HepG2 (cell line): Measurements from ENCODE around the gene CD44. TPM values are rescaled to one million over a fixed set of nuclear protein-coding genes. Genes with fewer than 3 reads are reported as not detected.

ENCODE experiments used
- ATAC-seq: fragments of 200-7000 bp; cut with Tn5 transposase; 3 replicates; pipeline ENCODE4 v1.9.1; 2020; ENCODE audit warnings: mild to moderate bottlenecking, moderate library complexity
- BruUV-seq: library from RNA; stranded (reverse); fragments of 400-500 nt; replicated peaks from 2 replicates; lab custom pipeline; 2021; lab: Mats Ljungman, UMichigan
- CTCF ChIA-PET: fragments of 300-600 bp; formaldehyde crosslinking; extraction: SDS; loops from one replicate; lab custom pipeline; 2021; ENCODE audit warnings: low total read pairs, inconsistent platforms, low intra/inter-chr PET ratio; lab: Yijun Ruan, JAX
- POLR2A ChIA-PET: fragments of 350-600 bp; sonication (Branson Sonifier 250); formaldehyde crosslinking; loops from one replicate; lab custom pipeline; 2020; ENCODE audit warnings: antibody characterized with exemption, inconsistent platforms; lab: Yijun Ruan, JAX
- DNase-seq: peaks from one replicate; pipeline ENCODE4 v3.0.0-alpha.2; 2015; ENCODE audit warnings: low spot score
- FAIRE-seq: peaks from 3 replicates; lab custom pipeline; 2011; peaks lifted over from hg19 to GRCh38; lab: Jason Lieb, UNC
- H2AFZ ChIP-seq: one replicate; pipeline ENCODE4 v1.6.1; 2011; ENCODE audit warnings: low read length, inconsistent platforms
- H3K27ac ChIP-seq: fragments of 300-600 bp; 3 replicates; pipeline ENCODE4 v1.8.0; 2011; ENCODE audit warnings: mixed run types, mild to moderate bottlenecking, mixed read lengths, low read length, inconsistent platforms; ENCODE audit not compliant: insufficient read depth; ENCODE audit errors: extremely low read length
- H3K27me3 ChIP-seq, 2 experiments: fragments of 200-600 bp in 1 of 2; 2 replicates in 1 of 2; 3 replicates in 1 of 2; pipeline versions ENCODE4 v1.6.0 to v1.8.0; 2011; ENCODE audit warnings: low read length in 2 of 2, mild to moderate bottlenecking in 2 of 2, moderate library complexity in 2 of 2, inconsistent platforms in 1 of 2; ENCODE audit not compliant: insufficient read depth in 2 of 2, control insufficient read depth in 1 of 2
- H3K36me3 ChIP-seq, 2 experiments: fragments of 200-600 bp in 1 of 2; replicated peaks in 1 of 2; 2 replicates in 1 of 2; 3 replicates in 1 of 2; pipeline versions ENCODE4 v1.5.1 to v1.8.0; 2011; ENCODE audit warnings: low read length in 2 of 2, inconsistent platforms in 1 of 2; ENCODE audit not compliant: insufficient read depth in 2 of 2, control insufficient read depth in 1 of 2
- H3K4me1 ChIP-seq: 2 replicates; pipeline ENCODE4 v1.5.1; 2012; ENCODE audit warnings: low read length, inconsistent platforms; ENCODE audit not compliant: insufficient read depth
- H3K4me2 ChIP-seq: 2 replicates; pipeline ENCODE4 v1.6.0; 2011; ENCODE audit warnings: low read depth, low read length, inconsistent platforms
- H3K4me3 ChIP-seq, 3 experiments: fragments of 200-600 bp in 1 of 3; sonication (generic), shearing (Covaris generic) in 1 of 3; replicated peaks in 1 of 3; 2 replicates each; pipeline ENCODE4 v1.5.1; 2011 to 2016; ENCODE audit warnings: low read length in 3 of 3, inconsistent platforms in 2 of 3, low read depth in 2 of 3, mild to moderate bottlenecking in 2 of 3, control low read depth in 1 of 3, mixed read lengths in 1 of 3; ENCODE audit not compliant: insufficient read depth in 1 of 3
- H3K79me2 ChIP-seq: one replicate; pipeline ENCODE4 v1.6.1; 2011; ENCODE audit warnings: low read length, inconsistent platforms; ENCODE audit not compliant: insufficient read depth
- H3K9ac ChIP-seq: 2 replicates; pipeline ENCODE4 v1.6.0; 2011; ENCODE audit warnings: mild to moderate bottlenecking, low read depth, low read length, inconsistent platforms; ENCODE audit not compliant: insufficient read depth
- H3K9me3 ChIP-seq: 2 replicates; pipeline ENCODE4 v1.5.1; 2012; ENCODE audit warnings: mild to moderate bottlenecking, low read length
- H4K20me1 ChIP-seq: 2 replicates; pipeline ENCODE4 v1.6.0; 2011; ENCODE audit warnings: inconsistent platforms, mild to moderate bottlenecking, low read length, moderate library complexity; ENCODE audit not compliant: insufficient read depth
- CC2D1A ChIP-seq: sonication (generic); formaldehyde crosslinking; IDR thresholded peaks from 2 replicates; pipeline ENCODE4 v1.8.1; 2023; ENCODE audit warnings: mild to moderate bottlenecking, missing genetic modification reagents
- ELF1 ChIP-seq: sonication (generic); formaldehyde crosslinking; IDR thresholded peaks from 2 replicates; pipeline ENCODE4 v1.4.0; 2020; ENCODE audit warnings: missing genetic modification reagents
- JARID2 ChIP-seq: sonication (generic); formaldehyde crosslinking; IDR thresholded peaks from 2 replicates; pipeline ENCODE4 v1.8.1; 2023; ENCODE audit warnings: missing genetic modification reagents, inconsistent platforms; ENCODE audit not compliant: insufficient replicate concordance
- JUNB ChIP-seq: sonication (generic); formaldehyde crosslinking; IDR thresholded peaks from 2 replicates; pipeline ENCODE4 v1.8.0; 2022; ENCODE audit warnings: missing genetic modification reagents, mild to moderate bottlenecking, borderline replicate concordance
- NAIF1 ChIP-seq: sonication (generic); formaldehyde crosslinking; IDR thresholded peaks from 2 replicates; pipeline ENCODE4 v1.5.0; 2020; ENCODE audit warnings: mild to moderate bottlenecking, missing genetic modification reagents, borderline replicate concordance
- RFXANK ChIP-seq: IDR thresholded peaks from 2 replicates; pipeline ENCODE4 v1.6.1; 2016
- TOE1 ChIP-seq: sonication (generic); formaldehyde crosslinking; IDR thresholded peaks from 2 replicates; pipeline ENCODE4 v1.4.0; 2020; ENCODE audit warnings: mild to moderate bottlenecking, missing genetic modification reagents
- TRIM24 ChIP-seq: sonication (generic); formaldehyde crosslinking; IDR thresholded peaks from 2 replicates; pipeline ENCODE4 v1.8.0; 2022; ENCODE audit warnings: mild to moderate bottlenecking, missing genetic modification reagents
- ZBTB7B ChIP-seq: sonication (generic); formaldehyde crosslinking; IDR thresholded peaks from 2 replicates; pipeline ENCODE4 v1.4.0; 2020; ENCODE audit warnings: missing genetic modification reagents
- ZFP41 ChIP-seq: sonication (generic); formaldehyde crosslinking; IDR thresholded peaks from 2 replicates; pipeline ENCODE4 v1.4.0; 2020; ENCODE audit warnings: mild to moderate bottlenecking, missing genetic modification reagents, borderline replicate concordance
- ZMYM4 ChIP-seq: sonication (generic); formaldehyde crosslinking; IDR thresholded peaks from 2 replicates; pipeline ENCODE4 v1.8.1; 2023; ENCODE audit warnings: mild to moderate bottlenecking, missing genetic modification reagents
- ZNF775 ChIP-seq: sonication (generic); formaldehyde crosslinking; IDR thresholded peaks from 2 replicates; pipeline ENCODE4 v1.4.0; 2020; ENCODE audit warnings: missing genetic modification reagents, mild to moderate bottlenecking, moderate library complexity, borderline replicate concordance
- WGBS: methylation state at CpG from one replicate; pipeline ENCODE4 v1.1.6; 2017; ENCODE audit warnings: low lambda C conversion rate; 5-methylcytosine and 5-hydroxymethylcytosine counted together
- in situ Hi-C: cut with HindIII; loops from 2 replicates; pipeline ENCODE4 v1.10.0; 2017; ENCODE audit warnings: low pct_unique_long_range_greater_than_20kb; ENCODE audit not compliant: extremely low pct_ligation_motif_present
- intact Hi-C: fragments of 100-400 bp; cut with micrococcal nuclease; formaldehyde crosslinking; loops from one replicate; pipeline ENCODE4 v1.10.0; 2022; ENCODE audit not compliant: unreplicated experiment
- polyA plus RNA-seq, 8 experiments: library from polyadenylated mRNA; depleted of rRNA in 3 of 8; stranded (reverse) in 7 of 8; unstranded in 1 of 8; fragments of >200 nt; fragmentation: Illumina TruSeq in 4 of 8; extraction: Trizol in 4 of 8; gene quantifications; 2 replicates each; pipeline versions ENCODE4 v1.2.1 to v1.2.3, GENCODE V29; 2011 to 2016; ENCODE audit warnings: low read depth in 4 of 8, missing spikeins in 1 of 8, mixed read lengths in 1 of 8; ENCODE audit not compliant: insufficient read depth in 1 of 8
- total RNA-seq, 5 experiments: library from RNA; depleted of rRNA; stranded (reverse); fragments of >200 nt; fragmentation: Illumina TruSeq; extraction: Trizol; gene quantifications; 2 replicates each; pipeline ENCODE4 v1.2.3, GENCODE V29; 2016; ENCODE audit warnings: low read depth in 1 of 5
- TF ChIP-seq, protein P1 (sequence below): sonication (generic); formaldehyde crosslinking; IDR thresholded peaks from one replicate; pipeline ENCODE4 v1.5.1; 2020; ENCODE audit warnings: mild to moderate bottlenecking, missing genetic modification reagents; ENCODE audit errors: not compliant biosample characterization

CD44 gene
- total and polyA plus RNA-seq, 2 of the 13 experiments (the other 11 are each of a cell fraction or from before 2014, with no cell fraction given) = 0.02 to 0.11 TPM

DNA sequence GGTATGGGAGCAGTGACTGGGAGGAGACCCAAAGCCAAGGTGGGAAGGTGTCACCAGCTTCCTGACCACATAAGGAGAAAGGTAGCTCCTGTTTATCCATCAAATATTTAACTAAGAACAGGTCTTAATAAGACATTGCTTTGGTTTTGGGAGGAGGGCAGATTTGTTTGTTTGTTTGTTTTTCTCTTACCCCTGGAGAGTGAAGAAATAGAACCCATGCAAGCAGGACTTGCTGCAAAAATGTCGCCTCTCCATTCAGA, 26.2 kb upstream of the CD44 start:
- Histone ChIP-seq H3K27ac (no peak overlapping the region), H3K79me2 (no peaks in the 10 kb centered on the region), H3K27me3 (peaks cover 0 to 4% of the 10 kb centered on the region in 2 experiments; a peak in 3 of 5 replicates), H3K9ac (no peak overlapping the region), H2AFZ (no peak overlapping the region), H4K20me1 (no peaks in the 10 kb centered on the region), H3K9me3 (no peaks in the 10 kb centered on the region), H3K36me3 (no peaks in the 10 kb centered on the region), H3K4me3 (no peak overlapping the region), H3K4me2 (no peak overlapping the region), H3K4me1 (no peaks in the 10 kb centered on the region)
- DNase-seq = no peak
- in situ Hi-C loops = loop anchor here (10.0 kb wide), 1 partner anchor 62 kb away; no protein-coding TSS in a partner anchor
- CTCF ChIA-PET = no interaction called here
- no peak for ATAC-seq
- intact Hi-C loops = no loop called here
- no peak for TF ChIP-seq TRIM24
- no peak for TF ChIP-seq ZFP41 (CRISPR knock-in tag)
- no peak for TF ChIP-seq NAIF1 (CRISPR knock-in tag)
- TF ChIP-seq CC2D1A = no peak
- no peak for TF ChIP-seq JARID2 (CRISPR knock-in tag)
- TF ChIP-seq, protein P1, sequence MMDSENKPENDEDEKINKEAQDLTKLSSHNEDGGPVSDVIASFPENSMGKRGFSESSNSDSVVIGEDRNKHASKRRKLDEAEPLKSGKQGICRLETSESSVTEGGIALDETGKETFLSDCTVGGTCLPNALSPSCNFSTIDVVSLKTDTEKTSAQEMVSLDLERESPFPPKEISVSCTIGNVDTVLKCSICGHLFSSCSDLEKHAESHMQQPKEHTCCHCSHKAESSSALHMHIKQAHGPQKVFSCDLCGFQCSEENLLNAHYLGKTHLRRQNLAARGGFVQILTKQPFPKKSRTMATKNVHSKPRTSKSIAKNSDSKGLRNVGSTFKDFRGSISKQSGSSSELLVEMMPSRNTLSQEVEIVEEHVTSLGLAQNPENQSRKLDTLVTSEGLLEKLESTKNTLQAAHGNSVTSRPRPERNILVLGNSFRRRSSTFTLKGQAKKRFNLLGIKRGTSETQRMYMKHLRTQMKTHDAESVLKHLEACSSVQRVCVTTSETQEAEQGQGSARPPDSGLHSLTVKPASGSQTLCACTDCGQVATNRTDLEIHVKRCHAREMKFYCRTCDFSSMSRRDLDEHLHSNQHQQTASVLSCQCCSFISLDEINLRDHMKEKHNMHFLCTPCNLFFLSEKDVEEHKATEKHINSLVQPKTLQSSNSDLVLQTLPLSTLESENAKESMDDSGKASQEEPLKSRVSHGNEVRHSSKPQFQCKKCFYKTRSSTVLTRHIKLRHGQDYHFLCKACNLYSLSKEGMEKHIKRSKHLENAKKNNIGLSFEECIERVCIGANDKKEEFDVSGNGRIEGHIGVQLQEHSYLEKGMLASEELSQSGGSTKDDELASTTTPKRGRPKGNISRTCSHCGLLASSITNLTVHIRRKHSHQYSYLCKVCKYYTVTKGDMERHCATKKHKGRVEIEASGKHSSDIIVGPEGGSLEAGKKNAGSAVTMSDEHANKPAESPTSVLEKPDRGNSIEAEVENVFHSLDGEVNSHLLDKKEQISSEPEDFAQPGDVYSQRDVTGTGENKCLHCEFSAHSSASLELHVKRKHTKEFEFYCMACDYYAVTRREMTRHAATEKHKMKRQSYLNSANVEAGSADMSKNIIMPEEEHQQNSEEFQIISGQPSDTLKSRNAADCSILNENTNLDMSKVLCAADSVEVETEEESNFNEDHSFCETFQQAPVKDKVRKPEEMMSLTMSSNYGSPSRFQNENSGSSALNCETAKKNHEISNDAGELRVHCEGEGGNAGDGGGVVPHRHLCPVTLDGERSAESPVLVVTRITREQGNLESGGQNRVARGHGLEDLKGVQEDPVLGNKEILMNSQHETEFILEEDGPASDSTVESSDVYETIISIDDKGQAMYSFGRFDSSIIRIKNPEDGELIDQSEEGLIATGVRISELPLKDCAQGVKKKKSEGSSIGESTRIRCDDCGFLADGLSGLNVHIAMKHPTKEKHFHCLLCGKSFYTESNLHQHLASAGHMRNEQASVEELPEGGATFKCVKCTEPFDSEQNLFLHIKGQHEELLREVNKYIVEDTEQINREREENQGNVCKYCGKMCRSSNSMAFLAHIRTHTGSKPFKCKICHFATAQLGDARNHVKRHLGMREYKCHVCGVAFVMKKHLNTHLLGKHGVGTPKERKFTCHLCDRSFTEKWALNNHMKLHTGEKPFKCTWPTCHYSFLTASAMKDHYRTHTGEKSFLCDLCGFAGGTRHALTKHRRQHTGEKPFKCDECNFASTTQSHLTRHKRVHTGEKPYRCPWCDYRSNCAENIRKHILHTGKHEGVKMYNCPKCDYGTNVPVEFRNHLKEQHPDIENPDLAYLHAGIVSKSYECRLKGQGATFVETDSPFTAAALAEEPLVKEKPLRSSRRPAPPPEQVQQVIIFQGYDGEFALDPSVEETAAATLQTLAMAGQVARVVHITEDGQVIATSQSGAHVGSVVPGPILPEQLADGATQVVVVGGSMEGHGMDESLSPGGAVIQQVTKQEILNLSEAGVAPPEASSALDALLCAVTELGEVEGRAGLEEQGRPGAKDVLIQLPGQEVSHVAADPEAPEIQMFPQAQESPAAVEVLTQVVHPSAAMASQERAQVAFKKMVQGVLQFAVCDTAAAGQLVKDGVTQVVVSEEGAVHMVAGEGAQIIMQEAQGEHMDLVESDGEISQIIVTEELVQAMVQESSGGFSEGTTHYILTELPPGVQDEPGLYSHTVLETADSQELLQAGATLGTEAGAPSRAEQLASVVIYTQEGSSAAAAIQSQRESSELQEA = no peak
- no peak for TF ChIP-seq ELF1 (CRISPR knock-in tag)
- TF ChIP-seq JUNB = no peak
- no peak for TF ChIP-seq ZMYM4 (CRISPR knock-in tag)
- TF ChIP-seq ZBTB7B (CRISPR knock-in tag) = no peak
- TF ChIP-seq TOE1 = no peak
- TF ChIP-seq ZNF775 (CRISPR knock-in tag) = no peak
- no peak for TF ChIP-seq RFXANK (CRISPR knock-in tag)
- POLR2A ChIA-PET = no interaction called here
- BruUV-seq = no TSS peak
- FAIRE-seq = no peak
- 8% methylated on average over 1 of the region's 1 CpG for WGBS
